GM18909 (cell line): ENCODE measurements around the gene KDM3A.

Experiments used
- ATAC-seq: cut with Tn5 transposase; IDR thresholded peaks from one replicate; pipeline ENCODE4 v1.9.1; 2021; ENCODE audit warnings: mild to moderate bottlenecking; ENCODE audit not compliant: unreplicated experiment, poor library complexity

The KDM3A gene

GRCh38 chr2:86434290-86434689 lies 6.9 kb upstream of the KDM3A start:
- no peak for ATAC-seq

- no peak for ATAC-seq
Observed at GRCh38 chr2:86435531-86435930, 5.6 kb upstream of the KDM3A start.

- ATAC-seq = no peak
Observed at GRCh38 chr2:86436328-86436727, 4.8 kb upstream of the KDM3A start.

GRCh38 chr2:86439879-86440630 lies 1.1 kb upstream of the KDM3A start:
- no peak for ATAC-seq

- ATAC-seq = no peak
Observed at GRCh38 chr2:86441392-86441881, 266 bp downstream of the KDM3A start.

GRCh38 chr2:86441882-86442641 lies 891 bp downstream of the KDM3A start:
- peak; percentile 19 for ATAC-seq

GRCh38 chr2:86442642-86443005 lies 1.5 kb downstream of the KDM3A start:
- ATAC-seq = peak; percentile 75

- no peak for ATAC-seq
Observed at GRCh38 chr2:86443631-86444350, 2.6 kb downstream of the KDM3A start.

GRCh38 chr2:86445436-86445835 lies 4.3 kb downstream of the KDM3A start:
- ATAC-seq = no peak

GRCh38 chr2:86446060-86446459 lies 4.9 kb downstream of the KDM3A start:
- ATAC-seq = no peak

- ATAC-seq = no peak
Observed at GRCh38 chr2:86453836-86454235, 12.7 kb downstream of the KDM3A start.

- ATAC-seq = no peak
Observed at GRCh38 chr2:86454238-86454637, 13.1 kb downstream of the KDM3A start.

GRCh38 chr2:86455181-86455580 lies 14.0 kb downstream of the KDM3A start:
- no peak for ATAC-seq

GRCh38 chr2:86461042-86461743 lies 20.0 kb downstream of the KDM3A start:
- no peak for ATAC-seq

GRCh38 chr2:86464652-86465051 lies 23.5 kb downstream of the KDM3A start:
- no peak for ATAC-seq

- ATAC-seq = no peak
Observed at GRCh38 chr2:86466306-86466705, 25.1 kb downstream of the KDM3A start.

- ATAC-seq = no peak
Observed at GRCh38 chr2:86468162-86469033, 27.2 kb downstream of the KDM3A start.

GRCh38 chr2:86470890-86471289 lies 29.7 kb downstream of the KDM3A start:
- no peak for ATAC-seq

GRCh38 chr2:86471637-86472036 lies 30.5 kb downstream of the KDM3A start:
- no peak for ATAC-seq
